IMR-90 (cell line): ENCODE results near the gene RINT1. TPM values are rescaled to one million over a fixed set of nuclear protein-coding genes. Genes with fewer than 3 reads are reported as not detected.

Experiments used
- ATAC-seq: fragments of 200-7000 bp; cut with Tn5 transposase; 2 replicates; pipeline ENCODE4 v1.9.1; 2020; ENCODE audit warnings: low read depth, mild to moderate bottlenecking, moderate library complexity
- BruUV-seq: library from RNA; stranded (reverse); fragments of 400-500 nt; replicated peaks from 2 replicates; lab custom pipeline; 2021; lab: Mats Ljungman, UMichigan
- CTCF ChIA-PET: fragments of 300-600 bp; formaldehyde crosslinking; extraction: SDS; loops from one replicate; lab custom pipeline; 2021; ENCODE audit warnings: antibody characterized with exemption; lab: Yijun Ruan, JAX
- POLR2A ChIA-PET: fragments of 300-600 bp; sonication (Branson Sonifier 250); formaldehyde crosslinking; loops from one replicate; lab custom pipeline; 2022; ENCODE audit warnings: antibody characterized with exemption; ENCODE audit not compliant: unreplicated experiment; lab: Charles Lee
- DNase-seq: peaks from one replicate; pipeline ENCODE4 v3.0.0; 2013
- H2AFZ ChIP-seq: replicated peaks from 2 replicates; pipeline ENCODE3; 2013; ENCODE audit warnings: low read length, mild to moderate bottlenecking; ENCODE audit not compliant: poor library complexity
- H2AK5ac ChIP-seq: 2 replicates; pipeline ENCODE4 v1.6.1; 2013; ENCODE audit warnings: low read depth, low read length, inconsistent platforms
- H2AK9ac ChIP-seq: replicated peaks from 2 replicates; pipeline ENCODE3; 2013; ENCODE audit warnings: mild to moderate bottlenecking, low read depth, low read length, moderate library complexity; ENCODE audit not compliant: poor library complexity
- H2BK120ac ChIP-seq: 2 replicates; pipeline ENCODE4 v1.6.1; 2013; ENCODE audit warnings: low read depth, low read length, inconsistent platforms
- H2BK15ac ChIP-seq: 3 replicates; pipeline ENCODE4 v1.6.1; 2013; ENCODE audit warnings: low read depth, low read length, inconsistent platforms
- H2BK20ac ChIP-seq: 2 replicates; pipeline ENCODE4 v1.6.1; 2013; ENCODE audit warnings: low read depth, mild to moderate bottlenecking, inconsistent platforms, low read length, moderate library complexity
- H2BK5ac ChIP-seq: 2 replicates; pipeline ENCODE4 v1.6.1; 2013; ENCODE audit warnings: mild to moderate bottlenecking, low read depth, low read length, inconsistent platforms; ENCODE audit not compliant: poor library complexity, severe bottlenecking
- H3K14ac ChIP-seq: replicated peaks from 2 replicates; pipeline ENCODE4 v1.6.1; 2013; ENCODE audit warnings: low read depth, low read length, inconsistent platforms
- H3K18ac ChIP-seq: 2 replicates; pipeline ENCODE4 v1.6.1; 2013; ENCODE audit warnings: low read depth, low read length, control low read depth
- H3K23ac ChIP-seq: 2 replicates; pipeline ENCODE4 v1.6.1; 2013; ENCODE audit warnings: low read depth, low read length, inconsistent platforms
- H3K27ac ChIP-seq: 2 replicates; pipeline ENCODE4 v1.5.1; 2013; ENCODE audit warnings: mild to moderate bottlenecking, control low read depth, low read length; ENCODE audit not compliant: insufficient read depth
- H3K27me3 ChIP-seq: 2 replicates; pipeline ENCODE4 v1.6.1; 2013; ENCODE audit warnings: low read length; ENCODE audit not compliant: control insufficient read depth, insufficient read depth
- H3K36me3 ChIP-seq: 2 replicates; pipeline ENCODE4 v1.6.1; 2013; ENCODE audit warnings: low read length, mixed read lengths; ENCODE audit not compliant: control insufficient read depth, insufficient read depth
- H3K4ac ChIP-seq: 2 replicates; pipeline ENCODE4 v1.6.1; 2013; ENCODE audit warnings: low read depth, low read length, inconsistent platforms
- H3K4me1 ChIP-seq: 2 replicates; pipeline ENCODE4 v1.6.1; 2013; ENCODE audit warnings: low read length, mixed read lengths; ENCODE audit not compliant: control insufficient read depth, insufficient read depth
- H3K4me2 ChIP-seq: 2 replicates; pipeline ENCODE4 v1.6.1; 2013; ENCODE audit warnings: low read depth, mild to moderate bottlenecking, control low read depth, low read length, moderate library complexity
- H3K4me3 ChIP-seq: 2 replicates; pipeline ENCODE4 v1.5.1; 2013; ENCODE audit warnings: low read depth, mild to moderate bottlenecking, control low read depth, low read length, moderate library complexity; ENCODE audit not compliant: insufficient read depth
- H3K56ac ChIP-seq: 2 replicates; pipeline ENCODE4 v1.6.1; 2013; ENCODE audit warnings: low read length, inconsistent platforms; ENCODE audit not compliant: insufficient read depth; ENCODE audit errors: extremely low read depth
- H3K79me1 ChIP-seq, 2 experiments: 2 replicates each; pipeline ENCODE4 v1.6.1; 2013; ENCODE audit warnings: low read length in 2 of 2, inconsistent platforms in 1 of 2, low read depth in 1 of 2
- H3K9ac ChIP-seq: 2 replicates; pipeline ENCODE4 v1.6.1; 2013; ENCODE audit warnings: low read depth, low read length, control low read depth
- H3K9me1 ChIP-seq: 2 replicates; pipeline ENCODE4 v1.6.1; 2013; ENCODE audit warnings: low read length, inconsistent platforms; ENCODE audit not compliant: insufficient read depth
- H3K9me3 ChIP-seq: 2 replicates; pipeline ENCODE4 v1.6.1; 2013; ENCODE audit warnings: low read length; ENCODE audit not compliant: control insufficient read depth, insufficient read depth
- H4K20me1 ChIP-seq: 2 replicates; pipeline ENCODE4 v1.6.1; 2013; ENCODE audit warnings: low read length, inconsistent platforms; ENCODE audit not compliant: insufficient read depth
- H4K5ac ChIP-seq: 2 replicates; pipeline ENCODE4 v1.6.1; 2013; ENCODE audit warnings: mild to moderate bottlenecking, low read depth, low read length, control low read depth
- H4K8ac ChIP-seq, 2 experiments: 2 replicates each; pipeline ENCODE4 v1.6.1; 2013; ENCODE audit warnings: low read depth in 2 of 2, low read length in 2 of 2, control low read depth in 1 of 2, inconsistent platforms in 1 of 2
- H4K91ac ChIP-seq: 2 replicates; pipeline ENCODE4 v1.6.1; 2013; ENCODE audit warnings: low read depth, low read length, inconsistent platforms; ENCODE audit not compliant: insufficient read depth
- BHLHE40 ChIP-seq: fragments of 150-350 bp; IDR thresholded peaks from 2 replicates; pipeline ENCODE4 v1.6.1; 2016; ENCODE audit warnings: mild to moderate bottlenecking, low read depth, low read length
- CEBPB ChIP-seq: IDR thresholded peaks from 2 replicates; pipeline ENCODE4 v1.6.1; 2012; ENCODE audit warnings: low read depth, low read length, improper control_type of control experiment
- CHD1 ChIP-seq: IDR thresholded peaks from 2 replicates; pipeline ENCODE4 v1.6.1; 2012; ENCODE audit warnings: low read depth, low read length, improper control_type of control experiment
- FOS ChIP-seq: fragments of 150-350 bp; IDR thresholded peaks from 2 replicates; pipeline ENCODE4 v1.6.1; 2016; ENCODE audit warnings: low read depth, low read length
- MAFK ChIP-seq: IDR thresholded peaks from 2 replicates; pipeline ENCODE4 v1.6.1; 2012; ENCODE audit warnings: low read depth, low read length, improper control_type of control experiment
- MAZ ChIP-seq: IDR thresholded peaks from 2 replicates; pipeline ENCODE4 v1.6.1; 2012; ENCODE audit warnings: low read depth, mild to moderate bottlenecking, low read length, improper control_type of control experiment, moderate library complexity, borderline replicate concordance
- MXI1 ChIP-seq: IDR thresholded peaks from 2 replicates; pipeline ENCODE4 v1.6.1; 2012; ENCODE audit warnings: low read depth, mild to moderate bottlenecking, low read length, moderate library complexity, borderline replicate concordance
- POLR2A ChIP-seq: IDR thresholded peaks from 2 replicates; pipeline ENCODE4 v1.6.1; 2012; ENCODE audit warnings: mild to moderate bottlenecking, low read depth, low read length
- RCOR1 ChIP-seq: IDR thresholded peaks from 2 replicates; pipeline ENCODE4 v1.6.1; 2012; ENCODE audit warnings: mild to moderate bottlenecking, low read length, improper control_type of control experiment; ENCODE audit not compliant: insufficient replicate concordance
- RFX5 ChIP-seq: IDR thresholded peaks from 2 replicates; pipeline ENCODE4 v1.8.0; 2012; ENCODE audit warnings: low read depth, mild to moderate bottlenecking, low read length, moderate library complexity
- whole genome bisulfite sequencing, 2 experiments: methylation state at CpG; one replicate each; pipeline versions ENCODE4 v1.1.5 to v1.1.7; 2013; ENCODE audit warnings: missing lambda C conversion rate in 2 of 2; ENCODE audit not compliant: insufficient read length in 1 of 2; ENCODE audit errors: extremely low coverage in 2 of 2; 5-methylcytosine and 5-hydroxymethylcytosine counted together
- dilution Hi-C: fragments of 300-500 bp; cut with HindIII; formaldehyde crosslinking; loops from one replicate; pipeline ENCODE4 v1.14.3; 2018; ENCODE audit warnings: low sequenced_read_pairs; ENCODE audit not compliant: unreplicated experiment
- in situ Hi-C: fragments of 300-500 bp; cut with MboI; formaldehyde crosslinking; loops from 3 replicates; pipeline ENCODE4 v1.14.3; 2019; ENCODE audit warnings: low sequenced_read_pairs, inconsistent platforms, mixed read lengths
- intact Hi-C: fragments of 100-400 bp; cut with micrococcal nuclease; formaldehyde crosslinking; loops from 2 replicates; pipeline ENCODE4 v1.10.0; 2022
- polyA plus RNA-seq, 3 experiments: library from polyadenylated mRNA; depleted of rRNA; stranded (reverse); fragments of >200 nt; gene quantifications; 2 replicates each; pipeline ENCODE4 v1.2.3, GENCODE V29; 2012; ENCODE audit warnings: low replicate concordance in 1 of 3
- total RNA-seq: library from RNA; depleted of rRNA; stranded (reverse); fragments of >200 nt; gene quantifications from 2 replicates; pipeline ENCODE4 v1.2.3, GENCODE V29; 2012
- TF ChIP-seq, protein P1 (sequence below): fragments of 150-350 bp; IDR thresholded peaks from 2 replicates; pipeline ENCODE4 v1.6.1; 2017; ENCODE audit warnings: mild to moderate bottlenecking, antibody characterized with exemption, low read length, low read depth
- TF ChIP-seq, protein P2 (sequence below): conservative IDR thresholded peaks from 2 replicates; pipeline ENCODE4 v1.5.1; 2012; ENCODE audit warnings: mild to moderate bottlenecking, low read depth, low read length, improper control_type of control experiment
- TF ChIP-seq, protein P3 (sequence below): fragments of 150-350 bp; IDR thresholded peaks from 2 replicates; pipeline ENCODE4 v1.6.1; 2016; ENCODE audit warnings: low read depth, mild to moderate bottlenecking, low read length, moderate library complexity, borderline replicate concordance

The RINT1 gene
- total and polyA plus RNA-seq, 2 of the 4 experiments (the other 2 are of a cell fraction), result 15.9 to 23.1 TPM

DNA sequence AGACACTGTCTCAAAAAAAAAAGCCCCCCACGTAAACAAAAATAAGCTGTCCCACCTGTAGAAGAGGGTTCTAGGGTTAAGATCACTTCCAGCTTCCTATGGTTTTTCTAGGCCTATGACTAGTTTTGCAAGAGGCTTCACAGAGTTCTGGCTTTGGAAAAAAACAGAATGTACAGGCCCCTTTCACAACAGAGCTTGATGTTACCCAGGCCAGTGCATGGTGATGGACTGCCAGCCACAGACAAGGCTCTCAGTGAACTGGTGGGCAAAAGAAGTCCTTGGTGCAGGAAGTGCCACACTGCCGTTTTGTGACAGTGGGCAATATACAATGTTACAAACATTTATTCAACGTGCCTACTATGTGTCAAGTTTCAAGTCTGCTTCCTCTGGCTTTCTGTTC lies 67.5 kb downstream of the RINT1 start:
- no peaks in the 10 kb centered on the region for H3K9me1 ChIP-seq
- no peak overlapping the region for H3K56ac ChIP-seq
- no TSS peak for BruUV-seq
- DNase-seq (no peak), ATAC-seq (no peak)
- TF ChIP-seq MAFK (no peak), POLR2A (no peak), MXI1 (no peak), MAZ (no peak), CHD1 (no peak), RFX5 (no peak), CEBPB (no peak), RCOR1 (no peak), FOS (no peak), BHLHE40 (no peak)
- TF ChIP-seq, protein P1, sequence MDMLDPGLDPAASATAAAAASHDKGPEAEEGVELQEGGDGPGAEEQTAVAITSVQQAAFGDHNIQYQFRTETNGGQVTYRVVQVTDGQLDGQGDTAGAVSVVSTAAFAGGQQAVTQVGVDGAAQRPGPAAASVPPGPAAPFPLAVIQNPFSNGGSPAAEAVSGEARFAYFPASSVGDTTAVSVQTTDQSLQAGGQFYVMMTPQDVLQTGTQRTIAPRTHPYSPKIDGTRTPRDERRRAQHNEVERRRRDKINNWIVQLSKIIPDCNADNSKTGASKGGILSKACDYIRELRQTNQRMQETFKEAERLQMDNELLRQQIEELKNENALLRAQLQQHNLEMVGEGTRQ, result no peak
- TF ChIP-seq, protein P2, sequence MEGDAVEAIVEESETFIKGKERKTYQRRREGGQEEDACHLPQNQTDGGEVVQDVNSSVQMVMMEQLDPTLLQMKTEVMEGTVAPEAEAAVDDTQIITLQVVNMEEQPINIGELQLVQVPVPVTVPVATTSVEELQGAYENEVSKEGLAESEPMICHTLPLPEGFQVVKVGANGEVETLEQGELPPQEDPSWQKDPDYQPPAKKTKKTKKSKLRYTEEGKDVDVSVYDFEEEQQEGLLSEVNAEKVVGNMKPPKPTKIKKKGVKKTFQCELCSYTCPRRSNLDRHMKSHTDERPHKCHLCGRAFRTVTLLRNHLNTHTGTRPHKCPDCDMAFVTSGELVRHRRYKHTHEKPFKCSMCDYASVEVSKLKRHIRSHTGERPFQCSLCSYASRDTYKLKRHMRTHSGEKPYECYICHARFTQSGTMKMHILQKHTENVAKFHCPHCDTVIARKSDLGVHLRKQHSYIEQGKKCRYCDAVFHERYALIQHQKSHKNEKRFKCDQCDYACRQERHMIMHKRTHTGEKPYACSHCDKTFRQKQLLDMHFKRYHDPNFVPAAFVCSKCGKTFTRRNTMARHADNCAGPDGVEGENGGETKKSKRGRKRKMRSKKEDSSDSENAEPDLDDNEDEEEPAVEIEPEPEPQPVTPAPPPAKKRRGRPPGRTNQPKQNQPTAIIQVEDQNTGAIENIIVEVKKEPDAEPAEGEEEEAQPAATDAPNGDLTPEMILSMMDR, result no peak
- TF ChIP-seq, protein P3, sequence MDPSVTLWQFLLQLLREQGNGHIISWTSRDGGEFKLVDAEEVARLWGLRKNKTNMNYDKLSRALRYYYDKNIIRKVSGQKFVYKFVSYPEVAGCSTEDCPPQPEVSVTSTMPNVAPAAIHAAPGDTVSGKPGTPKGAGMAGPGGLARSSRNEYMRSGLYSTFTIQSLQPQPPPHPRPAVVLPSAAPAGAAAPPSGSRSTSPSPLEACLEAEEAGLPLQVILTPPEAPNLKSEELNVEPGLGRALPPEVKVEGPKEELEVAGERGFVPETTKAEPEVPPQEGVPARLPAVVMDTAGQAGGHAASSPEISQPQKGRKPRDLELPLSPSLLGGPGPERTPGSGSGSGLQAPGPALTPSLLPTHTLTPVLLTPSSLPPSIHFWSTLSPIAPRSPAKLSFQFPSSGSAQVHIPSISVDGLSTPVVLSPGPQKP, result no peak
- no peaks in the 10 kb centered on the region for H3K36me3 ChIP-seq
- no peak overlapping the region for H3K27ac ChIP-seq
- in situ Hi-C loops (no loop called here), dilution Hi-C loops (no loop called here), intact Hi-C loops (no loop called here)
- H3K14ac ChIP-seq, result no peak overlapping the region
- H2BK5ac ChIP-seq, result no peak overlapping the region
- H2BK20ac ChIP-seq, result no peak overlapping the region
- H4K8ac ChIP-seq, result no peak overlapping the region
- H3K18ac ChIP-seq, result no peak overlapping the region
- no peaks in the 10 kb centered on the region for H3K79me1 ChIP-seq
- no peak overlapping the region for H3K4me2 ChIP-seq
- peaks cover 6% of the 10 kb centered on the region; the same call in 1 of the 2 replicates for H3K27me3 ChIP-seq
- no peak overlapping the region for H3K9ac ChIP-seq
- H3K4ac ChIP-seq, result no peak overlapping the region
- H2AK5ac ChIP-seq, result no peak overlapping the region
- no peak overlapping the region for H2AK9ac ChIP-seq
- H2BK120ac ChIP-seq, result no peak overlapping the region
- WGBS, 2 experiments, result 40% methylated on average over 1 of the region's 3 CpGs; no CpG with 5 or more reads in 1 of the 2 experiments
- no peak overlapping the region; the same call in 1 of the 2 replicates for H3K23ac ChIP-seq
- H4K5ac ChIP-seq, result no peak overlapping the region
- H2AFZ ChIP-seq, result no peak overlapping the region
- no peak overlapping the region for H2BK15ac ChIP-seq
- H3K4me1 ChIP-seq, result peaks cover 2% of the 10 kb centered on the region; the same call in 1 of the 2 replicates
- ChIA-PET CTCF (no interaction called here), POLR2A (no interaction called here)
- no peak overlapping the region for H4K91ac ChIP-seq
- H4K20me1 ChIP-seq, result no peaks in the 10 kb centered on the region
- no peak overlapping the region for H3K4me3 ChIP-seq
- no peaks in the 10 kb centered on the region for H3K9me3 ChIP-seq
